ENCODE data around the gene PRKAG2.

GRCh38 chr7:151629713-151630272 lies 247.1 kb downstream of the PRKAG2 start:
- TF ChIP-seq CTCF (IDR thresholded peaks at IDR 0.05; ENCODE audit: low read depth, low read length) (no peak), POLR2A (IDR thresholded peaks at IDR 0.05; ENCODE audit: extremely low read depth, insufficient read length) (no peak), MYC (IDR thresholded peaks at IDR 0.05; ENCODE audit: low read depth, low read length) (no peak)

Measured in NB4 (cell line).